NCI-H82 (cell line): ENCODE measurements around the gene SGF29.
"Not testable (repeated sequence)": the region's sequence is repeated elsewhere in the genome, so short reads cannot be mapped to it uniquely, and the experiment has no call there.

Experiments
- DNase-seq: peaks from one replicate; lab custom pipeline; 2025; lab: John Stamatoyannopoulos, UW

The SGF29 gene

GRCh38 chr16:28553776-28554633 lies at the start of gene SGF29:
SGF29 (plus strand) TSS chr16:28553920; CDS start chr16:28581070, 27,150 bp downstream.
- DNase-seq, result peak; percentile 94

GRCh38 chr16:28504707-28505404 lies 48.9 kb upstream of the SGF29 start:
- DNase-seq, result no peak

- no peak for DNase-seq
Observed at GRCh38 chr16:28505489-28506137, 48.1 kb upstream of the SGF29 start.

GRCh38 chr16:28511031-28511430 lies 42.7 kb upstream of the SGF29 start:
- no peak for DNase-seq

GRCh38 chr16:28511801-28512789 lies 41.6 kb upstream of the SGF29 start:
- DNase-seq, result no peak

GRCh38 chr16:28513484-28514181 lies 40.1 kb upstream of the SGF29 start:
- DNase-seq, result no peak

- DNase-seq, result no peak
Observed at GRCh38 chr16:28514246-28514645, 39.5 kb upstream of the SGF29 start.

GRCh38 chr16:28520672-28521071 lies 33.0 kb upstream of the SGF29 start:
- DNase-seq, result no peak

- no peak for DNase-seq
Observed at GRCh38 chr16:28521436-28521835, 32.3 kb upstream of the SGF29 start.

GRCh38 chr16:28522792-28523191 lies 30.9 kb upstream of the SGF29 start:
- no peak for DNase-seq

GRCh38 chr16:28524681-28525171 lies 29.0 kb upstream of the SGF29 start:
- DNase-seq, result no peak

GRCh38 chr16:28526201-28527099 lies 27.3 kb upstream of the SGF29 start:
- DNase-seq, result no peak

- DNase-seq, result not testable (repeated sequence)
Observed at GRCh38 chr16:28527100-28527785, 26.5 kb upstream of the SGF29 start.

GRCh38 chr16:28527985-28528384 lies 25.7 kb upstream of the SGF29 start:
- no peak for DNase-seq

GRCh38 chr16:28528463-28528867 lies 25.3 kb upstream of the SGF29 start:
- no peak for DNase-seq

GRCh38 chr16:28529124-28529523 lies 24.6 kb upstream of the SGF29 start:
- no peak for DNase-seq

GRCh38 chr16:28531777-28532744 lies 21.7 kb upstream of the SGF29 start:
- DNase-seq, result no peak
